Gastroesophageal sphincter (tissue), 4 donors: Measurements from ENCODE around the gene ELL. TPM values are rescaled to one million over a fixed set of nuclear protein-coding genes. Genes with fewer than 3 reads are reported as not detected.

Experiments used
- ATAC-seq: fragments of 150-250 bp; one replicate; pipeline ENCODE4 v1.9.1; 2016; ENCODE audit warnings: mild to moderate bottlenecking, moderate library complexity
- H3K27ac ChIP-seq, 4 donors: fragments of 200-600 bp; sonication (generic) in 3 of 4; 1 replicate in 3 of 4; 2 replicates in 1 of 4; pipeline ENCODE4 v1.5.1; 2016 to 2019
- H3K27me3 ChIP-seq: fragments of 200-600 bp; sonication (generic); one replicate; pipeline ENCODE4 v1.5.1; 2019
- H3K36me3 ChIP-seq, 2 donors: fragments of 200-600 bp; sonication (generic); one replicate each; pipeline ENCODE4 v1.5.1; 2019; ENCODE audit warnings: control low read depth in 1 of 2
- H3K4me1 ChIP-seq, 3 donors: fragments of 200-600 bp; sonication (generic); 1 replicate in 2 of 3; 2 replicates in 1 of 3; pipeline ENCODE4 v1.5.1; 2016 to 2019; ENCODE audit warnings: control low read depth in 2 of 3
- H3K4me3 ChIP-seq, 2 donors: fragments of 200-600 bp; sonication (generic); one replicate each; pipeline ENCODE4 v1.5.1; 2019; ENCODE audit warnings: mild to moderate bottlenecking in 1 of 2, moderate library complexity in 1 of 2
- H3K9me3 ChIP-seq, 3 donors: fragments of 200-600 bp; sonication (generic); one replicate each; pipeline ENCODE4 v1.5.1; 2017 to 2019; ENCODE audit warnings: control low read depth in 2 of 3
- CTCF ChIP-seq, 4 experiments: fragments of 200-600 bp in 2 of 4; fragments of 450-650 bp in 2 of 4; sonication (generic) in 1 of 4; IDR thresholded peaks; one replicate each; pipeline ENCODE4 v1.5.1; 2017 to 2019; ENCODE audit warnings: antibody characterized with exemption in 4 of 4, mild to moderate bottlenecking in 2 of 4, moderate library complexity in 2 of 4
- EP300 ChIP-seq: sonication (generic); formaldehyde crosslinking; IDR thresholded peaks from one replicate; pipeline ENCODE4 v1.6.1; 2017; ENCODE audit warnings: antibody characterized with exemption, mild to moderate bottlenecking
- POLR2A ChIP-seq, 2 donors: fragments of 450-650 bp; IDR thresholded peaks; one replicate each; pipeline ENCODE4 v1.6.1; 2017; ENCODE audit warnings: antibody characterized with exemption in 2 of 2, mild to moderate bottlenecking in 2 of 2, moderate library complexity in 1 of 2
- POLR2AphosphoS5 ChIP-seq: sonication (generic); formaldehyde crosslinking; IDR thresholded peaks from one replicate; pipeline ENCODE4 v1.6.1; 2017; ENCODE audit warnings: antibody characterized with exemption
- WGBS, 2 donors: methylation state at CpG; one replicate each; pipeline ENCODE4 v1.1.5; 2018; ENCODE audit warnings: low coverage in 1 of 2; 5-methylcytosine and 5-hydroxymethylcytosine counted together
- total RNA-seq, 4 donors: library from RNA; depleted of rRNA; stranded (reverse); fragments of >200 nt; gene quantifications; one replicate each; pipeline ENCODE4 v1.1.0, GENCODE V29; 2016

The ELL gene
- total RNA-seq, 4 donors from 2014 or later = 12.5 to 19.0 (median 14.7) TPM

- no peak for ATAC-seq
- H3K36me3 ChIP-seq = no peaks in the 10 kb centered on the region
- TF ChIP-seq POLR2A (IDR thresholded peaks at IDR 0.05) = no peak
- TF ChIP-seq POLR2AphosphoS5 = no peak
- TF ChIP-seq CTCF (IDR thresholded peaks at IDR 0.05) = no peak
- no peak for TF ChIP-seq EP300
- H3K4me3 ChIP-seq = no peak overlapping the region
- H3K27ac ChIP-seq = no peak overlapping the region
- H3K27me3 ChIP-seq = no peaks in the 10 kb centered on the region
- 80 to 93% methylated on average over 1 to 3 of the region's 4 CpGs for WGBS, 2 donors
- H3K4me1 ChIP-seq = peaks cover 0 to 84% (median 51%) of the 10 kb centered on the region in 3 donors
- H3K9me3 ChIP-seq = no peaks in the 10 kb centered on the region
Observed at GRCh38 chr19:18517606-18518005, 4.3 kb downstream of the ELL start.

- WGBS, 2 donors = 63 to 100% methylated on average over 1 to 2 of the region's 5 CpGs
- Histone ChIP-seq H3K27me3 (no peaks in the 10 kb centered on the region), H3K4me1 (peaks cover 0 to 94% (median 52%) of the 10 kb centered on the region in 3 donors), H3K9me3 (no peaks in the 10 kb centered on the region), H3K27ac (peak overlapping the region in 2 of 4 donors; percentile 57 to 76), H3K36me3 (no peaks in the 10 kb centered on the region), H3K4me3 (no peak overlapping the region)
- TF ChIP-seq POLR2AphosphoS5 = no peak
- ATAC-seq = no peak
Observed at GRCh38 chr19:18515959-18516358, 5.9 kb downstream of the ELL start.

GRCh38 chr19:18514800-18515682 lies 6.8 kb downstream of the ELL start:
- peaks cover 0 to 91% (median 55%) of the 10 kb centered on the region in 3 donors for H3K4me1 ChIP-seq
- H3K4me3 ChIP-seq = no peak overlapping the region
- peak overlapping the region in 3 of 4 donors; percentile 25 to 76 (median 57) for H3K27ac ChIP-seq
- no peaks in the 10 kb centered on the region for H3K36me3 ChIP-seq
- H3K27me3 ChIP-seq = no peaks in the 10 kb centered on the region
- WGBS, 2 donors = 62 to 76% methylated on average over 3 to 5 of the region's 17 CpGs
- TF ChIP-seq POLR2AphosphoS5 (no peak), EP300 (no peak), CTCF (IDR thresholded peaks at IDR 0.05) (no peak), POLR2A (IDR thresholded peaks at IDR 0.05) (no peak)
- no peaks in the 10 kb centered on the region for H3K9me3 ChIP-seq
- ATAC-seq = peak; percentile 55

GRCh38 chr19:18513868-18514267 lies 8.0 kb downstream of the ELL start:
- 47 to 65% methylated on average over 4 to 8 of the region's 11 CpGs for WGBS, 2 donors
- Histone ChIP-seq H3K27me3 (no peaks in the 10 kb centered on the region), H3K9me3 (no peaks in the 10 kb centered on the region), H3K36me3 (no peaks in the 10 kb centered on the region), H3K4me1 (peaks cover 0 to 91% (median 51%) of the 10 kb centered on the region in 3 donors), H3K27ac (peak overlapping the region in 3 of 4 donors; percentile 25 to 57 (median 57)), H3K4me3 (no peak overlapping the region)
- ATAC-seq = no peak
- TF ChIP-seq EP300 (no peak), POLR2AphosphoS5 (no peak), POLR2A (IDR thresholded peaks at IDR 0.05) (no peak), CTCF (IDR thresholded peaks at IDR 0.05) (no peak)

DNA sequence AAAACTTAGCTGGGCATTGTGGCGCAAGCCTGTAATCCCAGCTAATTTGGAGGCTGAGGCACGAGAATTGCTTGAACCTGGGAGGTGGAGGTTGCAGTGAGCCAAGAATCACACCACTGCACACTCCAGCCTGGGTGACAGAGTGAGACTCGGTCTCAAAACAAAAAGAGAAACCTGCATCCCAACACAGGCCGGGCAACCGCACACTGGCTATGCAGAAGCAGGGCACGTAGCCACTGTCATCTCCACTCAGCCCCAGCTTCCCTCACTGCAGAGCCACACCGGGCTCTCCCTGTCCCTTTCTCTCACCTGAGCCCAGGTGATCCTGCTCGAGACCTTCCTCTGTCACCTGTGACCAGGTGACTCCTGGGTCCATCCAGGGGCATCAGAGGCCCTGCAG lies 11.7 kb downstream of the ELL start:
- no peaks in the 10 kb centered on the region for H3K27me3 ChIP-seq
- no peak for ATAC-seq
- H3K4me3 ChIP-seq = no peak overlapping the region
- H3K9me3 ChIP-seq = no peaks in the 10 kb centered on the region
- 80 to 85% methylated on average over 7 to 8 of the region's 8 CpGs for WGBS, 2 donors
- H3K27ac ChIP-seq = no peak overlapping the region
- no peaks in the 10 kb centered on the region for H3K36me3 ChIP-seq
- TF ChIP-seq CTCF (IDR thresholded peaks at IDR 0.05) (no peak), POLR2AphosphoS5 (no peak), POLR2A (IDR thresholded peaks at IDR 0.05) (no peak), EP300 (no peak)
- H3K4me1 ChIP-seq = peaks cover 0 to 94% (median 71%) of the 10 kb centered on the region in 3 donors
